ENCODE data around the gene LHPP.

GRCh38 chr10:124650263-124650662 lies 188.6 kb downstream of the LHPP start:
- TF ChIP-seq REST (IDR thresholded peaks at IDR 0.05; ENCODE audit: insufficient replicate concordance, low read depth) (no peak), CTCF (IDR thresholded peaks at IDR 0.05; ENCODE audit: insufficient read depth, low read length) (no peak)
